ENCODE data around the gene GIMD1.

DNA sequence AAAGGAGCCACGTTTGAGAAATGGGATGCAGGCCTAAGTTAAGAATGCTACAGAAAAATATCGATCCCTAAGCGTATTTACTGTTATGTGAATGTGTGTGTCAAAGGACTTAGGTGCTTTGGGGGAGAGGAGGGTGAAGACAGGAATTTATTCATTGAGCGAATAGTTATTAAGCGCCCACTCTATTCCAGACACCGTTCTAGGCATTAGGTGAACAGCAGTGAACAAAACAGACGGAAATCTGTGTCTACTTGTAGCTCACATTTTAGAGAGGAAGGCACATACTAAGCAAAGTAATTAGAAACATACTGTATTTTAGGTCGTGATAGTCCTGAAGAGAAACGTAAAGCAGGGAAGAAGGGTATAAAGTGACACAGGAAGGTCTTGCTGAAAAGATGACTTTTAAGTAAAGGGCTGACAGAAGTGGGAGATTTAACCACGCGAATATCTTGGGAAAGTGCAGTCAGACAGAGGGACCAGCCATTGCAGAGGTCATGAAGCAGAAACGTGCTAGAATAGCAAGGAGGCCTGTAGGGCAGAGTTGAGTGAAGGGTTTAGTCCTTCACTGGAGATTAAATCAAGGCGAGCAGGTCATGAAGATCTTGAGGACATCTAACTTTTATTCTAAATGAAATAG, 51.7 kb downstream of the GIMD1 start:
- TF ChIP-seq, protein P1, sequence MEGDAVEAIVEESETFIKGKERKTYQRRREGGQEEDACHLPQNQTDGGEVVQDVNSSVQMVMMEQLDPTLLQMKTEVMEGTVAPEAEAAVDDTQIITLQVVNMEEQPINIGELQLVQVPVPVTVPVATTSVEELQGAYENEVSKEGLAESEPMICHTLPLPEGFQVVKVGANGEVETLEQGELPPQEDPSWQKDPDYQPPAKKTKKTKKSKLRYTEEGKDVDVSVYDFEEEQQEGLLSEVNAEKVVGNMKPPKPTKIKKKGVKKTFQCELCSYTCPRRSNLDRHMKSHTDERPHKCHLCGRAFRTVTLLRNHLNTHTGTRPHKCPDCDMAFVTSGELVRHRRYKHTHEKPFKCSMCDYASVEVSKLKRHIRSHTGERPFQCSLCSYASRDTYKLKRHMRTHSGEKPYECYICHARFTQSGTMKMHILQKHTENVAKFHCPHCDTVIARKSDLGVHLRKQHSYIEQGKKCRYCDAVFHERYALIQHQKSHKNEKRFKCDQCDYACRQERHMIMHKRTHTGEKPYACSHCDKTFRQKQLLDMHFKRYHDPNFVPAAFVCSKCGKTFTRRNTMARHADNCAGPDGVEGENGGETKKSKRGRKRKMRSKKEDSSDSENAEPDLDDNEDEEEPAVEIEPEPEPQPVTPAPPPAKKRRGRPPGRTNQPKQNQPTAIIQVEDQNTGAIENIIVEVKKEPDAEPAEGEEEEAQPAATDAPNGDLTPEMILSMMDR (IDR thresholded peaks at IDR 0.05) = no peak
- no peak for TF ChIP-seq POLR2A (IDR thresholded peaks at IDR 0.05; ENCODE audit: low read depth)

Measured in esophagus muscularis mucosa (tissue), 3 donors.